HG03280 (cell line): ENCODE data around the gene CSNK1D.

Experiments used
- ATAC-seq: cut with Tn5 transposase; IDR thresholded peaks from one replicate; pipeline ENCODE4 v1.9.1; 2021; ENCODE audit warnings: mild to moderate bottlenecking, moderate library complexity; ENCODE audit not compliant: unreplicated experiment

CSNK1D gene

DNA sequence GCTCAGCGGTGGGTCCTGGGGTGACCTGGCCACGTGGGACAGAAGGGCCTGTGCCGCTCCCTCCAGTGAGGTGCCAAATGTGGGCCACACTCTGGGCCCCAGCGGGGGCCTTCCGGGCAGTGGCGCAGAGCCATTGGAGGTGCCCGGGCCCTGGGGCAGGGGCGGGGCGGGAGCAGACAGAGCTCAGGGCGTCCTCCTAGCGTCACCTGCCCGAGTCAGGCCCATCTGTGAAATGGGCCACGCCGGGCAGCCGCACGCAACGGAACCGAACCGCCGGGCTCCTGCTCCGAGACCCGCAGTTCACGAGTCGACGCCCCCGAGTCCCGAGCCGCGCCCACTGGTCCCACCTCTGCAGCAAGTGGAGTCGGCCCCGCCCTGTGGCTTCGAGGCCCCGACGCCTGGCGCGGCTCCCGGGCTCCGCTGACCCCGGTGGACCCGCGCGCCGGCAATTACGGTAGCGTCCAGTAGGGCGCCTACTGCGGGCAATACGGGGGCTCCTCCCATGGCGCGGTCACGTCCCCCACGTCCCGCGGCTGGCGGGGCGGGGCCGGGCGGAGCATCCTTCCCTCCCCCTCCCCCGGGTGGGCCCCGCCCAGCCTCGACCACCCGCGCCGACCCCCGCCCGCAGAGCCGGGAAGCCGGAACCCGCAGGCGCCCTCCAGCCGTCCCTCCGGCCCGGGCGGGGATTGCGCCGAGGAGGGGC is 42.7 kb downstream of the CSNK1D start:
- peak; percentile 36 for ATAC-seq

DNA sequence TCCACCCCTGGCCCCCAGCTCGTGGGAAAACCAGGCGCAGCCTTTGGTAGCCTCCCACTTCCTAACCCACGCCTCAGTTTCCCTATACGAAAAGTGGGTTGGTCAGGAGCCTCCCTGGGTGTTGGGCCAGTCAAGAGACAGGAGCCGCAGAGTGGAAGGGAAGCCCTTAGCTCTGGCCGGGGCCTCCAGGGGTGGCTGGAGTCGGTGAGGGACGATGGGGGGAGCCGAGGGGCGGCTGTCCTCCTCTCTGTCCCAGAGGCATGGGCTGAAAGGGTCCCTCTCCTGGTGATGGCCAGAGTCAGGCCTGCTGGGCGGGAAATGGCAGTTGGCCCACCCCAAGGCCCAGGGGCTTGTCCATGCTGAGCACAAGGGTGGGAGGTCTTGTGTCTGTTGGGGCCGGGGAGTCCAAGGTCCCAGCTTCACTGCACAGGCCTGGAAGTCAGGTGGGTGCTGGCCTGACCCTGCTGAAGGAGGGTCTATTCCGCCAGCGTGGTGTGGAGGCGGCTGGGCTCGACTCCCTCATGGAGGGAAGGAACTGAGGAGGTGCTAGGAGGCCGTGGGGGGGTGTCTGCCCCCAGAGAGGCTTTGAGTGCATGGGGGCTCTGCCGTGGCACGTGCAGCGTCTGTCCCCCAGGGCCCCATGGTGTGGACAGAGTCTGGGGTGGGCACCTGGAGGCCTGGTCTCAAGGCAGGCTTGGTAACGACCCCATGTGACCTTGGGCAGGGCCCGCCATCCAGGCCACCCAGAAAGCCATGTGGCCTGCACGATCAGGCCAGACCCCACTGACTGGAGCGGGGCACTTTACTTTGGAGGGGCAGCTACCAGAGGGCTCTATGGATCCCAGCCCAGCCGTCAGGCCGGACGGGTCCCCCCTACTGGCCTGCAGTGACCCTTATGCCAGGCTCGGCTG is 43.5 kb downstream of the CSNK1D start:
- ATAC-seq = no peak

DNA sequence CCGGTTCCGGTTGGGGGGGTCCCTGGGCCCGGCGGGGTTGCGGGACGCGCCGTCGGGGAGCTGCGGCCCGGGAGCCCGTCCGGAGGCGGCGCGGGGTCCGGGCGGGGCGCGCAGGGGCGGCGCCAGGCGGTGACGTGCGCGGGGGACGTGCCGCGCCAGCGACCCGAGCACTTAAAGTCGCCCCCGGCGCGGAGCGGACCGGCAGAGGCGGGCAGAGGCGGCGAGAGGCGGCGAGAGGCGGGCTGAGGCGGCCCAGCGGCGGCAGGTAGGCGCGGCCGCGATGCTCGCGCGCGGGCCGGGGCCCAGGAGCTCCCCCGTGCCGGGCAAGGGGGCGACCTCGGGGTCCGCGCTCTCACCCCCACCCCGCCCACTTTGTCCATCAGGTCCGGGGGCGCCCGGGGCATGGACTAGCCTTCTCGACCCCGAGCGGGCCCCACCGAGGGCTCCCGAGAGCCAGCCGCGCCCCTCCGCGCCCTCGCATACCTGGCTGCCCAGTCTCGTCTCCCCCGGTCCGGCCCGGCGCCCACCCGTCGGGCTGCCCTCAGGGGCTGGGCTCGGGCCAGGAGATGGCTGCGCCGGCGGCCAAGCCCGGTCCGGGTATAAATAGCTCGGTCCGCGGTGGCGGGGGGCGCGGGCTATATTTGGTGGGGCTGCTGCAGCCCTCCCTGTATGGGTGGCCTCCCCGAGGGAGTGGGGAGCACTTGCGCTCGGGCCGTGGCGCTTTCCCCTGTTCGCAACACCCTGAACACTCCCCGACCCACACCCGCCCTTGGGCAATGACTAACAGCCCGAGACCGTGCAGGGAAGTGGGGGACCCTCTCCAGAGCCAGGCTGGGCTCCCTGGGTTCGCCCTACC is 44.4 kb downstream of the CSNK1D start, which contains the start of gene SLC16A3:
TSS of gene SLC16A3 (plus strand) at position 201 of the 856 bp plus-strand sequence. CDS start 6,967 bp downstream, outside the sequence.
- ATAC-seq = peak; percentile 55

DNA sequence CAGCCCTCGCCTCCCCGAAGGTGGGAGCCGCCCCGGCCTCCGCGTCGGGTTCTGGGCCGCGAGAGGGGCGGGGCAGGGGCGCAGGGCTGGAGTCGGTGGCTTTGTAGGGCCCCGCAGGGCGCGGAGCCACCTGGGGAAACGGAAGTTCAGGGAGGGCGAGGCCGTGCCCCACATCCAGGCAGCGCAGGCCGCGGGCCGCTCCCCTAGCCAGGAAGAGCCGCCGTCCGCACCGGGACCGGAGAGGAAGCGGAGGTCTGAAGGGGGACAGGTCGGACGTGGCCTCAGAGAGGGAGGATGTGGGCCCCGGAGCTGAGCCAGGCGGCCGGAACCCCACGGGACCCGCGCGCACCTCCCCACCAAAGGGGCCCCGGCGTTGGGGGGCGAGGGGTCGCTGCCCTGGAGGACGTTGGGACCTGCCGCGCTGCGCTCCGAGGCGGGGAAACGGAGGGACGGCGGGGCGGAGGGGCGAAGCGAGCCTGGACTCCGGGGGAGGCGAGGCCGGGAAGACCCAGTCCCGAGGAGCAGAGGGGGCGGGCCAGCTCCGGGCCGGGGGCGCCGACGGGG is 45.1 kb downstream of the CSNK1D start:
- ATAC-seq = peak; percentile 30

DNA sequence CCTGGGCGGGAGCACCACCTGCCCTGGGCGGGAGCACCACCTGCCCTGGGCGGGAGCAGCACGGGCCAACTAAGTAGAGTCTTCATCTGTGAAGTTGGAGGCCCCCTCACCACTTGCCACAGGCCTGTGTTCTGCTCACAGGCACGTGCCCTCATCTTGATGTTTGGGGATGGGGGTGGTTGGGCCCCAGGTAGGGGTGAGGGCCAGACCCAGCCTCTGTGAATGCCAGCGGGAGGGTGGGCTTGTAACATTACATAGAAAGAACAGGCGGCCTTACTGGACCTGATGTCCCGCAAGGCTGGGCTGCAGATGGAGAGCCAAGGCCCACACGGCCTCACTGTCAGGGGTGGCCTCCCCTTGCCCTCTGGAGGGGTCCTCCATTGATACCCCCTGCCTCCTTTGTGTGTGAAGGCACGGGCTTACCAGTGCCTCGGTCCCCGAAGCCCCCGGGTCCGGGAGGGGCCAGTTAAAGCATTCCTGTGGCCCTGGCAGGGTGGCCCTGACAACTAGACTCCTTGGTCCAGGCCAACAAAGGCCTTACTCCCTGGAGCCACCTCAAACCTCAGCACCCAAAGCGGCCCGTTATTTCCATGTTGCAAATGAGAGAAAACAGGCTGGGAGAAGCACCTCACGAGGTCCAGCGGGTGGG is 45.7 kb downstream of the CSNK1D start:
- no peak for ATAC-seq

DNA sequence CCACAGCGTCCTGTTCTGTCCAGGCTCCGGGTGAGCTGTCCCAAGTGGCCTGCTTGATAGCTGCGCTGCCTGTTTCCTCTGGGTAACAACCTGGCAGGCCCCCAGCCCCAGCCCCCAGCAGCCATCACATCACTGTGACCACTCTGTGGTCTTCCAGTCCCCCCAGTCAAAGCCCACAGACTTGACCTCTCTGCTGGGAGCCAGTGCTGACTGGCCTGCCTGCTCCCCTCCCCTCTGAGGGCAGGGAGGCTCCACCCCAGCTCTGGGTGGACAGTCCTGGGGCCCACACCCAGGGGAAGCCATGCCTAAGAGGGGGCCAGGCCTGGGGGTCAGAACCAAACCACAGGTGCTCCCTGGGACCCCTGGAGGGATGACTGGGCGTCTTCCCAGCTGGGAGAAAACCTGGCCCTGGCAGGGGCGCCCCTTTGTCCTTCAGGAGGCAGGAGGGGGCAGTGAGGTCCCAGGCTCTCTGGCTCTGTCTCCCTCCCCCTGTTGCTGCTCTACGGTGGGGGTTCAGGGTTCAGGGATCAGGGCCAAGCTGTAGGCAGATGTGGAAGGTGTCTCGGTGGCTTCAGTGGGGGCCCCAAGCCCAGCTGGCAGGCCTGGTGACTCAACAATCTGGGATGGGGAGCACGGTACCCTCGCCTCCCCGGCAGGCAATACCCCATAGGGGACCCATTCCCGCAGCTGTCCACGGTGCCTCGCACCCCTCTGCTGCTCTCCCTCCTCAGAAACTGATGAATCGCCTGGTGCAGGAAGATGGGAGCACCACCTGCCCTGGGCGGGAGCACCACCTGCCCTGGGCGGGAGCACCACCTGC is 46.5 kb downstream of the CSNK1D start:
- ATAC-seq = no peak

DNA sequence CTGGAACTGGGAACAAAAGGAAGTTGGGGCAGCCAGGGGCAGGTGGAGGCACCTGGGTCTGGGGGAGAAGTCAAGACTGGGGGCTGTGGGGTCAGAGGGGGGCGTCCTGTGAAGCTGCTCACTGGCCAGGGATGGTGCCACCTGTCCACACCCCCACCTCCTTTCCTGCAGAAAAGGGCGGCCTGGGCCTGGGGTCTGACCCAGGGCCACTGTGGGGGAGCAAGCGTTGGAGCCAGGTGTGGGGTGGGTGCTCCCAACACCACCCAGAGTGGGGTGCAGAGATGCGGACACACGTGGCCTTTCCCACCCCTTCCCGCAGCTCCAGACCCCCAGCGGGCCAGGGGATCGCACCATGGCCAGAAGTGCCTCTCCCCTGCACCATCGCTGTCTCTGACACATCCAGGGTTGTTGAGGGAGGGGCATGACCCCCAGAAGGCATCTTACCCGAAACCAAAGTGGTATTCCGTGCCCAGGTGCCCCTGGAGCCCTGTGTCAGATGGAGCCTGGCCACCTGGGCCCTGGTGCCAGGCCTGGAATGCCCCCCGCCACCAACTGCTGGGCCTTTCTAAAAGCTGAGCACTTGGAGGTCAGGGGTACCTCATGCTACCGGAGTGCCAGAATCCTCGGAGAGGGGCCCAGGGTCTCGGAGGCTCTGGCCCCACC is 47.2 kb downstream of the CSNK1D start:
- ATAC-seq = no peak

DNA sequence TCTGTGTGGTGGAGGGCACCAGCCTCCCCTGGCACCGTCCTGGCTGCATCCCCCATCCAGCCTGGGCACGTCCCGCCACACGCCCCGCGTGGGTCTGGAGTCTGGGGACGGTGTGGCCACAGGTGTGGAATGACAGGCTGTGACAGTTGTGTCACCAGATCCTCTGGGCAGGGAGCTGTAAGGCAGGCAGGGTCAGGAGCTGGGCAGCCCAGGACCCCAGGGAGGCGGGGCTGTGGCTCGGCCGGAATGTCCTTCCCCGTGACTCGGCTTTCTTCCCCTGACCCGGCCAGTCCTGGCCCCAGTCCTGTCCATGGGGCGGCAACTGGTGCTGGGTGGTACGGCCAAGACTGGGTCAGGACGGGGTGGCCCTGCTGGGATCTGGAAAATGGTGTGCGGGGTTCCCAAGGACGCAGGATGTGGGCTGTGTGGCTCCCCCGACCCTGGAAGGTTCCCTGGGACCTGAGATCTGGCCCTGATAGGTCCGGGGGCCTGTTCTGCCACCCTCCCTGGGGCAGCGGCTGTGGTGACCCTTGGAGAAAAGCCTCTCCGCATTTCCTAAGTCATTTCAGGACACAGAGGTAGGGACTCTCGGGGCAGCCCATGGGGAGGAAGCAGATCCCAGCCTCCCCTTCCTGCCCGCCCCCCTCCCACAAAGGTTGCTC is 48.0 kb downstream of the CSNK1D start:
- ATAC-seq = no peak

DNA sequence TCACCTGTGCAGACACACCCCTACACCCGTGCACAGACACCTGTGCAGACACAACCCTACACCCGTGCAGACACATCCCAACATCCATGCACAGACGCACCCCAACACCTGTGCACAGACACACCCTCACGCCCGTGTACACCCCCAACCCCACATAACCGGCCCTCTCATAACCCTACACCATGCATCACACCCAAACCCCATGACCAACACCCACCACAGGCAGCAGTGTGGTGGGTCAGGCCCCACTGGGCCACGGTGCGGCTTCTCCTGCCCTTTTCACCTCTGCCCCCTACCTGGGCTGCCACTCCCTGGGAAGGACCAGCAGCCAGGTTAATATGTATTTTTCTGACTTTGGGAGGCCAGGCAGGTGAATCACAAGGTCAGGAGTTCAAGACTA is 48.8 kb downstream of the CSNK1D start:
- ATAC-seq = no peak

DNA sequence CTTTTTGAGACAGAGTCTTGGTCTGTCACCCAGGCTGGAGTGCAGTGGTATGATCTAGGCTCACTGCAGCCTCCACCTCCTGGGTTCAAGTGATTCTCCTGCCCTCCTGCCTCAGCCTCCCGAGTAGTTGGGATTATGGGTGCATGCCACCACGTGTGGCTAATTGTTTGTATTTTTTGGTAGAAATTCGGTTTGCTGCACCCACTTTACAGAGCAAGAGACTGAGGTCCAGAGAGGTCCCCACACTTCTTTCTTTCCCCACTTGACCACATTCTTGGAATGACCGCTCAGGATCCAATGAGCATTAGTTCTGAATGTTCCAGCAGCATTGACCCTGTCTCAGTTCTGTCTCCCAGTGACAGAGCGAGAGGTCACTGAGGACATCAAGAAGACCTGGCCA is 50.0 kb downstream of the CSNK1D start:
- ATAC-seq = no peak

DNA sequence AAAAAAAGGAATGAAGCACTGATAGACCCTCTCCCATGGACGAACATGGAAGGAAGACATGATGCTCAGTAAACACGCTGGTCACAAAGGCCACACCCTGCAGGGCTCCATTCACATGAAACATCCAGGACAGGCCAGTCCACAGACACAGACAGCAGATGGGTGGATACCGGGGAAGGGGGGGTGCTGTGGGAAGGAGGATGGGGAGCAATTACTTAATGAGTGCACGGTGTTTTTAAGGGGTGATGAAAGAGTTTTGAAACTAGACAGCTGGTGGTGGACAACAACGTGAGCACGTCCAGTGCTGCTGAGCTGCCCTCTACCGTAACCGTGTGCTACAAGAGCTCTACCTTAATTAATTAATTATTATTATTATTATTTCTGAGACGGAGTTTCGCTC is 50.7 kb downstream of the CSNK1D start:
- ATAC-seq = no peak

DNA sequence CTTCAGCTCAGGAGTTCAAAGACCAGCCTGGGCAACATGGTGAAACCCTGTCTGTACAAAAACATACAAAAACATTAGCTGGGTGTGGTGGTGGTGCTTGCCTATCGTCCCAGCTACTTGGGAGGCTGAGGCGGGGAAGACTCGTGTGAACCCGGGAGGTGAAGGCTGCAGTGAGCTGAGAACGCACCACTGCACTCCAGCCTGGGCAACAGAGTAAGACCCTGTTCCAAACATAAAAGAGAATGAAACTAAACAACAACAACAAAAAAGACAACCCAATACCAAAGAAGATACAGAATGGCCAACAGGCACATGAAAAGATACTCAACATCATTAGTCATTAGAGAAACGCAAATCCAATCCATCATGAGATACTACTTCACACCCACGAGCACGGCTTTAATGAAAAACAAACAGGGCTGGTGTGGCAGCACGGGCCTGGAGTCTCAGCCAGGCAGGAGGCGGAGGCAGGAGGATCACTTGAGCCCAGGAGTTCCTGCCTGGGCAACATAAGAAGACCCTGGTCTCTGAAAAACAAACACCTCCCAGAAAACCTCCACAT is 52.1 kb downstream of the CSNK1D start:
- ATAC-seq = no peak

DNA sequence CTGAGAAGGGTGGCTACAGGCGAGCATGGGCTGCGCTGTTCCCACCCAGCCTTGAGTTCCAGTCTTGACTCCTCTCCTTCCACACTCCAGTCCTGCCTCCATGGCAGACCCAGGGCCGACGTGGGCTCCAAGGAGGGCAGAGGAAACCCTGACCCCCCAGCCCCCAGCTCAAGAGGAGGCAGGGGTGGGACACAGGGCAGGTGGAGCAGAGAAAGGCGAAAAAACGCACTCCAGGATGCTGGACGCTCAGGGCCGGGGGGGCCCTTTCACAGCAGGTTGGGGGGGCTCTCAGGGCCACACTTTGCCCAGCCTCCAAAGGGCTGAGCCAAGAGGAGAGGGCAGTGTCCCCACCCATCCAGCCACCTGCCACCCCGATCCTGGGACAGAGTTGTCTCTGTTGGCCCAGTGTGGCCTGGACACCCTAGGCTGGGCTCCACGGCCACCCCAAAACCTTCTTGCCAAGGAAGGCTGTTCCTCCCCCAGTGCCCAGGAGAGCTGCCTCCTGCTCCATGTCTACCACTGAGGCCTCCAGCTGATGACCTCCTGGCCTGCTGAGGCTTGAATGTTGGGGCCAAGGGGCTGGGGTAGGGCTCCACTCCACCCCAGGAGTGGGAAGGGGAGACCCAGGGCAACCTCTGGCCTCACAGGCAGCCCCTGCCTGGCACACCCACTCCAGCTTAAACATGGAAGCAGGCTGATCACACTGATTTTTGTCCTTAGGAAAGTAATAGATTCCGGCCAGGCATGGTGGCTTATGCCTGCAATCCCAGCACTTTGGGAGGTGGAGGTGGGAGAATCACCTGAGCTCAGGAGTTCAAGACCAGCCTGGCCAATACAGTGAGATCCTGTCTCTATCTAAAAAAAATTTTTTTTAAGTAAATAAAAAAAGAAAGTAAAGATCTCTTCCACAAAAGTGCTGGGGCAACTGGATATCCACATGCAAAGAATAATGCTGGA is 53.5 kb downstream of the CSNK1D start:
- ATAC-seq = no peak

DNA sequence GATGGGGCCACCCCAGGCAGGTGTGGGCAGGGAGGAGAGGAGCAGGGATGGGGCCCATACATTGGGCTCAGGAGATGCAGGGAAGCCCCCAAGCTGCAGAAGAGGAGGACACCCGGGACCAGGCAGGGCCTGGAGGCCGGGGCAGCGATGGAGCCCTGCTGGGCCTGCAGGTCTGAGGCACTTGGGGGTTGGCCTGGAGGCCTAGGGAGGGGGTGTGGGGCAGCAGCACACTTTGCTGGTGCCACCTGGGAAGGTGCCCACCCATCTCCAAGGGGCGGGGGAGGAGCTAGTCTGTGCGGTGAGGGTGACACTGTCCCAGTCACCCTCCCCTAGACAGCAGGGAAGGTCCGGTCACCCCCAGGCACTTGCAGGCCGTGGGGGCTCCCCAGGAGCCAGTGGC is 54.4 kb downstream of the CSNK1D start:
- no peak for ATAC-seq

DNA sequence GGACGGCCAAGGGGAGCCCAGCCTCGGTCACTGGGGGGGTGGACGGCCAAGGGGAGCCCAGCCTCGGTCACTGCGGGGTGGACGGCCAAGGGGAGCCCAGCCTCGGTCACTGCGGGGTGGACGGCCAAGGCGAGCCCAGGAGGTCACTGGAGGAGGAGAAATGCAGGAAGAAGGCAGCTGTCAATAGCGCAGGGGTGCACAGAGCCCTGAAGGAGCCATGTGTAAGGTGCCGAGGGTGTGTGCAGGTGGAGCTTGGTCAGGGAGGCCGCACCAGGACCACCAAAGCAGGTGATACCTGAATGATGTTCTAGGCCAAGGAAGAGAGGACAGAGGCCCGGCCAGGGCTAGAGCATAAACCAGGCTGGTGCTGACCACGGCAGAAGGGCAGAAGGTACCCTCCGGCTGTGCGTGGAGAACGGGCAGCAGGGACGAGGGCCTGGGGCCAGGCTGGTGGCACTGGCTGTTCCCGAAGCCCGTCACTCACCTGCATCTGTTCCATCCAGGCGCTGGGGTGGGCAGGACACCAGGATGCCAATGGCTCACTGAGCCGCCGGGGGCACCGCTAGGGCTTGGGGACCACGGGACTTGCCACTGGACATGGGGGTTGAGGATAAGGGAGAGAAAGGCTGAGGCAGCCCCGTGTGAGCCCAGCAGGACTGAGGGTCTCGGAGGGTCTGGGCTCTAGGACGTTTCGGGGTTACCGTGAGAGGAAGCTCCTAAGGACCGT is 55.0 kb downstream of the CSNK1D start:
- ATAC-seq = no peak

DNA sequence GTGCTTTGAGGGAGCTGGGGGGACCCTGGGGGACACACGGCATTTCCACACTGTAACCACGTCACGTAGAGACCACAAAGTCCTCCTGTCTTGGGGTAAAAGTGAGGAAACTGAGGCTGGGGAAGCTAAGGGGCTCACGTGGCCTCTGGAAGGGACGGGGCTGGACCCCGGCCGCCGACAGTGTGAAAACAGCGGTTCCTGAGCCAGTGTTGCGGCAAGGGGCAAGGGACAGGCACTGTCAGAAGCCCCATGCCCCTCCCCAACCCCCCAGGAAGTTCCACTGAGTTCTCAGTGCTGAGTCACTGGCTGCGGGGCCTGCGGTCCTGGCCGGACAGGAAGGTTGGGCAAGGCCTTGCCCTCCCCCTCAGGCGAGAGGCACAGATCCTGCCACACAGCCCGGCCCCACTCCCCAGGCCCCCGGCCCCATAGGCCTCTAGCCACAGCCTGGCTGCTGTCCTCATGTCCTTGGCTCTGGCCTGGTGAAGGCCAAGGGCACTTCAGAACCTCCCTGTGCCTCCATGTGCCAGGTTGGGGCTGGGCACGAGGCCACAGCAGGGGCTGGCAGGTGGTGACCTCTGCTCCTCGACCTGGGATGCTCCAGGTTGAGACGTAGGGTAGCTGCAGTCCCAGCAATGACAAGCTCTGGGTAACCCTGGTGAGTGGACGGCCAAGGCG is 55.8 kb downstream of the CSNK1D start:
- ATAC-seq = no peak
